ENCODE results near the gene CALHM5. TPM values are rescaled to one million over a fixed set of nuclear protein-coding genes. Genes with fewer than 3 reads are reported as not detected.

The CALHM5 gene
- total and polyA plus RNA-seq, 5 donors from 2014 or later: 0.10 TPM; not detected in 4

DNA sequence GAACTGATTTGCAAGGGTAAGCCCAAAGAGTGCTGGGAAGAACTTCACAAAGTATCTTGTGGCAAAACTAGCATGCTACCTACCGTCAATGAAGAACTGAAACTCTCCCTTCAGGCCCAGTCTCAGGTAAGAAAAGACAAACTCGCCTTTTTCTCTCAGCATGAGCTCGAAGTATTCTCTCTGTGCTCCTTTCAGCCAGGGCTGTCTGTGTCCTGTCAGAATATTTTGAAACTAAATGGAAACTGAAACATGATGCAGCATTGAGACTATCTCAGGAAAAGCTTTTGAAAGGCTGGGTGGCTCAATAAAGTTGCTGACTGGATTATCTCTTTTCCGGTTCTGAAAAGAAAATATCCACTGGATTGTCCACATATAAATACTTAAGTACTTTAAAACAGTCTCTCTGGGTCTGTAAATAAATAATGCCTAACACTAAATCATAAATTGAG is 696 bp downstream of the CALHM5 start:
- H3K4me1 ChIP-seq (ENCODE audit: control insufficient read depth, insufficient read depth, low read length, poor library complexity, severe bottlenecking): no peaks in the 10 kb centered on the region
- H3K4me3 Mint-ChIP-seq: no peak overlapping the region
- no peaks in the 10 kb centered on the region for H3K4me1 Mint-ChIP-seq
- ATAC-seq (ENCODE audit: low read depth in 2 of 2) (no peak), DNase-seq (no peak)
- H3K27ac ChIP-seq (ENCODE audit: insufficient read depth, low read length, poor library complexity, severe bottlenecking): no peak overlapping the region
- no peaks in the 10 kb centered on the region for H3K36me3 Mint-ChIP-seq
- H3K27ac Mint-ChIP-seq: no peak overlapping the region
- H3K9me3 Mint-ChIP-seq: peaks cover 0 to 11% (median 0%) of the 10 kb centered on the region in 7 donors
- H3K9me3 ChIP-seq (ENCODE audit: control insufficient read depth in 2 of 2, low read length in 2 of 2): no peaks in the 10 kb centered on the region
- no peaks in the 10 kb centered on the region for H3K36me3 ChIP-seq (ENCODE audit: control insufficient read depth, insufficient read depth, low read length)
- peaks cover 3% of the 10 kb centered on the region for H3K27me3 ChIP-seq (ENCODE audit: control insufficient read depth, insufficient read depth, low read length)
- H3K27me3 Mint-ChIP-seq: no peaks in the 10 kb centered on the region
- no peak overlapping the region for H3K4me3 ChIP-seq (ENCODE audit: low read depth, low read length)

DNA sequence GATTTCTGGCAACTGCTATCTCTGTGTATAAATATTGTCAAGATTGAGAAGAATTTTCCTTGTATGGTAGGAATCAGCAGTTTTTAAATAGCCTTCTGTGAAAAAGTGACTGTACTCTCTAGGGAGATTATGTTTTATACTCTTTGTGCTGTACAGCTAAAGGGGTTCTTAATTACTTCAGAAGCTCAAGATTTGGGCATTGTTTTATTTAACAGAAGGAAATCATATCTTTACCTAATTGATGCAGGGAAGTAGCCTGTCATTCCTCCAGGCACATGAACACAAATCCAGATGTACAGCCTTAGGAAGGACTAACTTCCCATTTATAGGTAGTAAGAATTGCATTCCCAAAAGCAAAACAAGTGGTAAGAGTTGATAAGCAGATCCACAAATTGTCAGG is 1.3 kb downstream of the CALHM5 start:
- no peak overlapping the region for H3K4me3 ChIP-seq (ENCODE audit: low read depth, low read length)
- DNase-seq: no peak
- Mint-ChIP-seq H3K9me3 (peaks cover 0 to 11% (median 0%) of the 10 kb centered on the region in 7 donors), H3K4me3 (no peak overlapping the region), H3K27ac (no peak overlapping the region), H3K36me3 (no peaks in the 10 kb centered on the region), H3K27me3 (no peaks in the 10 kb centered on the region), H3K4me1 (no peaks in the 10 kb centered on the region)
- H3K27ac ChIP-seq (ENCODE audit: insufficient read depth, low read length, poor library complexity, severe bottlenecking): no peak overlapping the region
- no peaks in the 10 kb centered on the region for H3K4me1 ChIP-seq (ENCODE audit: control insufficient read depth, insufficient read depth, low read length, poor library complexity, severe bottlenecking)
- peaks cover 3% of the 10 kb centered on the region for H3K27me3 ChIP-seq (ENCODE audit: control insufficient read depth, insufficient read depth, low read length)
- ATAC-seq (ENCODE audit: low read depth in 2 of 2): no peak
- no peaks in the 10 kb centered on the region for H3K9me3 ChIP-seq (ENCODE audit: control insufficient read depth in 2 of 2, low read length in 2 of 2)
- H3K36me3 ChIP-seq (ENCODE audit: control insufficient read depth, insufficient read depth, low read length): no peaks in the 10 kb centered on the region

DNA sequence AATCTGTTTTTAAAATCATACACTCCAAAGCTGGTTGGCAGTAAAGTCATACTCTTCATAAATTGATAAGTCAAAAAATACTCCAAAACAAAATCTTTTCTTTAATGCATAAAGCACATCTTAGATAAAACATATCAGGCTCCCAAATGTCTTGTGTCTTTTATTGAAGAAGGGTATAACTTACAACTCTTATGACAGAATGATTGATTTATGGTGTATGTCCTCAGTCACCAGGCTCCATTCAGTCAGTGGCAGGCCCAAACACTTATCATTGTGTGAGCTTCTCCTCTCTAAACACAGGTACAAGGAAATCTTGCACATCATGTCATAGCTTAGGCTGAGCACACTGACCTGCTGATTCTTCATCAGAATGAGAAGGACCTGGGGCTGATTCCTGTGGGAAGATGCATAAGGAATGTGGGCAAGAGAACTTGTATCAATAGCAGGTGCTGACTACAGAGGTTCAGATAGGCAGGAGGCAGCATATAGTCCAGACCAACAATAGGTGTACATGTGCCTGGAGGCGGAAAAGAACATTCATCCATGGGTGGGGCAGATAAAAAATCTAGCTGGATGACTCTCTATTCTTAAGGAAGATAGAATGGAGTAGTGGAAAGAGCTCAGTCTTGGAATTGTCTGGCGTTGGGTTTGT is 1.9 kb downstream of the CALHM5 start:
- peaks cover 6% of the 10 kb centered on the region for H3K27me3 Mint-ChIP-seq
- H3K27me3 ChIP-seq (ENCODE audit: control insufficient read depth, insufficient read depth, low read length): peaks cover 3% of the 10 kb centered on the region
- no peak for ATAC-seq (ENCODE audit: low read depth in 2 of 2)

DNA sequence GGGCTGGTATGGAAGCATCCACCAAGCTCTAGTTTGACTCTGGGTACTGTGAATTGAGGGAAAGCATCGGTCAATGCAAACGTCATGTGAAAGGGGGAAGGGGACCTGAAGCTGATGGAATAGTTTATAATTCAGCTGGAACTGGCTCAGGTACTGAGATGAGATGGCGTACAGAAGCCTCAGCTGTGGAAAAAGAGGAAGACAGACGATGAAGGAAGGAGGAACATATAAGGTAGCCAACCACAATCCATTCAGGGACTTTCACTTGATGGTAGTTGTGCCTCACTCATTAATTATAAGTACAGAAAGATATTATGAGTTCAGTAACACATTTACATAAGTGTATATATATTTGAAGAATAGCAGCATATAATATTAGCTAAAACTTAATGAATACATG is 2.7 kb downstream of the CALHM5 start:
- no peaks in the 10 kb centered on the region for H3K4me1 Mint-ChIP-seq
- DNase-seq: no peak
- no peak overlapping the region for H3K4me3 Mint-ChIP-seq
- Histone ChIP-seq H3K4me3 (ENCODE audit: low read depth, low read length) (no peak overlapping the region), H3K4me1 (ENCODE audit: control insufficient read depth, insufficient read depth, low read length, poor library complexity, severe bottlenecking) (no peaks in the 10 kb centered on the region), H3K36me3 (ENCODE audit: control insufficient read depth, insufficient read depth, low read length) (no peaks in the 10 kb centered on the region), H3K27ac (ENCODE audit: insufficient read depth, low read length, poor library complexity, severe bottlenecking) (no peak overlapping the region), H3K27me3 (ENCODE audit: control insufficient read depth, insufficient read depth, low read length) (peaks cover 3% of the 10 kb centered on the region), H3K9me3 (ENCODE audit: control insufficient read depth in 2 of 2, low read length in 2 of 2) (no peaks in the 10 kb centered on the region)
- ATAC-seq (ENCODE audit: low read depth in 2 of 2): no peak
- no peak overlapping the region for H3K27ac Mint-ChIP-seq
- H3K36me3 Mint-ChIP-seq: no peaks in the 10 kb centered on the region
- peaks cover 0 to under 1% (median 0%) of the 10 kb centered on the region in 7 donors for H3K9me3 Mint-ChIP-seq
- peaks cover 12% of the 10 kb centered on the region for H3K27me3 Mint-ChIP-seq

More for the DNA sequence above, 1.9 kb downstream of the CALHM5 start:
- H3K4me1 ChIP-seq (ENCODE audit: control insufficient read depth, insufficient read depth, low read length, poor library complexity, severe bottlenecking): no peaks in the 10 kb centered on the region
- no peaks in the 10 kb centered on the region for H3K4me1 Mint-ChIP-seq
- peaks cover 0 to 8% (median 0%) of the 10 kb centered on the region in 7 donors for H3K9me3 Mint-ChIP-seq
- no peaks in the 10 kb centered on the region for H3K9me3 ChIP-seq (ENCODE audit: control insufficient read depth in 2 of 2, low read length in 2 of 2)
- no peaks in the 10 kb centered on the region for H3K36me3 Mint-ChIP-seq
- no peaks in the 10 kb centered on the region for H3K36me3 ChIP-seq (ENCODE audit: control insufficient read depth, insufficient read depth, low read length)
- H3K27ac Mint-ChIP-seq: no peak overlapping the region
- no peak for DNase-seq
- H3K4me3 ChIP-seq (ENCODE audit: low read depth, low read length): no peak overlapping the region
- H3K4me3 Mint-ChIP-seq: no peak overlapping the region
- H3K27ac ChIP-seq (ENCODE audit: insufficient read depth, low read length, poor library complexity, severe bottlenecking): no peak overlapping the region

DNA sequence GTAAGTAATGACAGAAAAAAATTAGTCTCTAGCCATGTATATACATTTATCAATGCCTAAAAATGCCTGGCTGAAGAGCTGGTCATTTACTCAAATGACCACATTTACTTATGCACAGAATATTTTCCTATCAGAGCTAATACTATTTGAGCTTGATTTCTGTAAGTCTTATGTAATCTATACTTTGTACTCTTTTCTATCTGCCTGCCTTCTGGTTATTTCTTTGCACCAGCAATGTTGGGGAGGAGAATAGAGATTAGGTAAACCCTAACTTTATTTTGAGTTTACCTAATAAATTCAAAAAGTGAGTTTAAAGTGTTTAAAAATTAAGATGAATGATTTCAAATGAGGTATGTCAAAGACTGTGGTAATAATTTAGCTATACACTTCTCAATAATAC is 3.7 kb downstream of the CALHM5 start:
- H3K4me3 ChIP-seq (ENCODE audit: low read depth, low read length): no peak overlapping the region
- DNase-seq: no peak
- H3K27me3 ChIP-seq (ENCODE audit: control insufficient read depth, insufficient read depth, low read length): peaks cover 3% of the 10 kb centered on the region
- Mint-ChIP-seq H3K9me3 (no peaks in the 10 kb centered on the region), H3K36me3 (no peaks in the 10 kb centered on the region), H3K27ac (no peak overlapping the region), H3K4me3 (no peak overlapping the region), H3K27me3 (peaks cover 12% of the 10 kb centered on the region), H3K4me1 (no peaks in the 10 kb centered on the region)
- no peaks in the 10 kb centered on the region for H3K9me3 ChIP-seq (ENCODE audit: control insufficient read depth in 2 of 2, low read length in 2 of 2)
- no peak for ATAC-seq (ENCODE audit: low read depth in 2 of 2)
- H3K27ac ChIP-seq (ENCODE audit: insufficient read depth, low read length, poor library complexity, severe bottlenecking): no peak overlapping the region
- H3K36me3 ChIP-seq (ENCODE audit: control insufficient read depth, insufficient read depth, low read length): no peaks in the 10 kb centered on the region
- no peaks in the 10 kb centered on the region for H3K4me1 ChIP-seq (ENCODE audit: control insufficient read depth, insufficient read depth, low read length, poor library complexity, severe bottlenecking)

DNA sequence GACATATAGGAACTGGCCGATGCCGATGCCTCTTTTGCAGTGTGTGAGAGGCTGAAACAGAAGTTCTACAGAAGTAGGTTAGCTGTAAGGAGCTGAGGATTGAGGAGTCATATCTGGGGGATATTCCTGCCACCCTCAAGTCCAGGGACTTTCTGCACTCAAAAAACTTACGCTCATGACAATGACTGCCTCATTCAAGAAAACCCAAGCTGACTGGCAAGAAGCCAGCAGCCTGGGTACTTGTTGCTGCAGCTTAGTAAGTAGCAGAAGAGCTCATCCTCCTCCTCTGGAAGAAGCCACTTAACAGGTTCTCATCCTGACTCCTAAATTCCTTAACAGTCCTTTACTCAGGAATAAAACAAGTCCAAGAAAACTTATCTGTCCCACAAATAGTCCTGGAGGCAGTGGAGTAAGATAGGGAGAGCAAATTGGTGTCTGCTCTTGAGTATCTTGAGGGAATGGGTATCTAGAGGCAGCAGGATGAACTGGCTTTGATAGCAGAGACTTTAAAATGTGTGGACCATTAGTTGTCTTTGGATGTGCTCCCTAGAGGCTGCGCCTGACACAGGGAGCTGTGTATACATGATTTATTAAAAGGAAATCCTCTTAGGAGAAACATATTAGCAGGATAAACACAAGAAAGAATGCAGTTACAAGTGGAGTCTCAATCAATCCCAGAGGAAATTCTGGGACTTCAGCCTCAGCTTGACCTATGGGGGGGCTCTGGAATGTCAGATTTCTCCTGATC is 7.4 kb downstream of the CALHM5 start:
- ATAC-seq (ENCODE audit: low read depth in 2 of 2) (no peak), DNase-seq (no peak)
- Histone ChIP-seq H3K4me3 (ENCODE audit: low read depth, low read length) (no peak overlapping the region), H3K36me3 (ENCODE audit: control insufficient read depth, insufficient read depth, low read length) (no peaks in the 10 kb centered on the region), H3K27ac (ENCODE audit: insufficient read depth, low read length, poor library complexity, severe bottlenecking) (no peak overlapping the region), H3K9me3 (ENCODE audit: control insufficient read depth in 2 of 2, low read length in 2 of 2) (no peaks in the 10 kb centered on the region), H3K27me3 (ENCODE audit: control insufficient read depth, insufficient read depth, low read length) (peaks cover 2% of the 10 kb centered on the region), H3K4me1 (ENCODE audit: control insufficient read depth, insufficient read depth, low read length, poor library complexity, severe bottlenecking) (no peaks in the 10 kb centered on the region)
- Mint-ChIP-seq H3K27me3 (peaks cover 12% of the 10 kb centered on the region), H3K4me3 (no peak overlapping the region), H3K36me3 (no peaks in the 10 kb centered on the region), H3K9me3 (peaks cover 0 to 2% (median 0%) of the 10 kb centered on the region in 7 donors), H3K27ac (no peak overlapping the region), H3K4me1 (no peaks in the 10 kb centered on the region)

DNA sequence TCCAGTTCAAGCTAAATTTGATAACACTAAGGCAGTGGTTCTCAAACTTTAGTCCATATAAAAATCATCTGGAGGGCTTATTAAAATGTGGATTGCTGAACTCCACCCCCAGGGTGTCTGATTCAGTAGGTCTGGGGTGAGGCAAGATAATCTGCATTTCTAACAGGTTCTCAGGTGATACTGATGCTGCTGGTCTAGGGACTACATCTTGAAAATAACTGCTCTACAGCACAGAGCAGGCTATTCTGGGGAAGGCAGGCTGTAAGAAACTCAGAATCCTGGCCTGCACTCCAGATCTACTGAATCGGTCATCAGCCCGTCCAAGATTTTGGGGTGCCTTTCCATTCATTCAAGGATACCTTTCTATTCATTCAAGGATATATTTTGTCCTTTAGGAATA is 11.5 kb downstream of the CALHM5 start:
- H3K9me3 Mint-ChIP-seq: peaks cover 0 to 3% (median 0%) of the 10 kb centered on the region in 7 donors
- Histone ChIP-seq H3K27ac (ENCODE audit: insufficient read depth, low read length, poor library complexity, severe bottlenecking) (no peak overlapping the region), H3K9me3 (ENCODE audit: control insufficient read depth in 2 of 2, low read length in 2 of 2) (no peaks in the 10 kb centered on the region), H3K4me3 (ENCODE audit: low read depth, low read length) (no peak overlapping the region), H3K27me3 (ENCODE audit: control insufficient read depth, insufficient read depth, low read length) (peaks cover 10% of the 10 kb centered on the region), H3K4me1 (ENCODE audit: control insufficient read depth, insufficient read depth, low read length, poor library complexity, severe bottlenecking) (no peaks in the 10 kb centered on the region), H3K36me3 (ENCODE audit: control insufficient read depth, insufficient read depth, low read length) (no peaks in the 10 kb centered on the region)
- H3K27ac Mint-ChIP-seq: no peak overlapping the region
- peaks cover 15% of the 10 kb centered on the region for H3K27me3 Mint-ChIP-seq
- DNase-seq (no peak), ATAC-seq (ENCODE audit: low read depth in 2 of 2) (no peak)
- no peak overlapping the region for H3K4me3 Mint-ChIP-seq
- no peaks in the 10 kb centered on the region for H3K4me1 Mint-ChIP-seq
- no peaks in the 10 kb centered on the region for H3K36me3 Mint-ChIP-seq

DNA sequence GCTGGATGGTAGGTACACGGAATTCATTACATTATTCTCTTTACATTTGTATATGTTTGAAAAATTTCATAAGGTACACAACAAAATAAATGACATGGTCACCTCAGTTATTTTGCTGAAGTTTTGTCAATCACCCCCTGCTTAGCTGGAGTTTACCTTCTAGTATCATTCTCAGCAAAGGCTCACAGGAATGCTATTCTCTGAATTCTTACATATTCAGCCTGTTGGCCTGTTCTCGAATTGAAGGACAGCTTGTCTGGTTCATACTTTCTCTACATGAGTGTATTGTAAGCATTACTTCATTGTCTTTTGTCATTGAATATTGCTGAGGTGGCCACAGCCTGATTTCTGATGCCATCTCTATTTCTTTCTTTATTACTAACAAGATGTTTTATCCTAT is 12.8 kb downstream of the CALHM5 start:
- Mint-ChIP-seq H3K36me3 (no peaks in the 10 kb centered on the region), H3K4me1 (no peaks in the 10 kb centered on the region), H3K4me3 (no peak overlapping the region), H3K27me3 (peaks cover 4% of the 10 kb centered on the region), H3K27ac (no peak overlapping the region), H3K9me3 (peaks cover 0 to 3% (median 0%) of the 10 kb centered on the region in 7 donors)
- no peak overlapping the region for H3K4me3 ChIP-seq (ENCODE audit: low read depth, low read length)
- no peak for DNase-seq
- H3K27me3 ChIP-seq (ENCODE audit: control insufficient read depth, insufficient read depth, low read length): peaks cover 12% of the 10 kb centered on the region
- no peak overlapping the region for H3K27ac ChIP-seq (ENCODE audit: insufficient read depth, low read length, poor library complexity, severe bottlenecking)
- no peak for ATAC-seq (ENCODE audit: low read depth in 2 of 2)
- no peaks in the 10 kb centered on the region for H3K4me1 ChIP-seq (ENCODE audit: control insufficient read depth, insufficient read depth, low read length, poor library complexity, severe bottlenecking)
- no peaks in the 10 kb centered on the region for H3K9me3 ChIP-seq (ENCODE audit: control insufficient read depth in 2 of 2, low read length in 2 of 2)
- H3K36me3 ChIP-seq (ENCODE audit: control insufficient read depth, insufficient read depth, low read length): no peaks in the 10 kb centered on the region

Data from CD4-positive, CD25-positive, alpha-beta regulatory T cell (primary cell).